ENCODE measurements around the gene PEX1. TPM values are rescaled to one million over a fixed set of nuclear protein-coding genes. Genes with fewer than 3 reads are reported as not detected.

Gene PEX1
- total and polyA plus RNA-seq, 2 experiments from 2014 or later, result 22.5 to 25.4 TPM

DNA sequence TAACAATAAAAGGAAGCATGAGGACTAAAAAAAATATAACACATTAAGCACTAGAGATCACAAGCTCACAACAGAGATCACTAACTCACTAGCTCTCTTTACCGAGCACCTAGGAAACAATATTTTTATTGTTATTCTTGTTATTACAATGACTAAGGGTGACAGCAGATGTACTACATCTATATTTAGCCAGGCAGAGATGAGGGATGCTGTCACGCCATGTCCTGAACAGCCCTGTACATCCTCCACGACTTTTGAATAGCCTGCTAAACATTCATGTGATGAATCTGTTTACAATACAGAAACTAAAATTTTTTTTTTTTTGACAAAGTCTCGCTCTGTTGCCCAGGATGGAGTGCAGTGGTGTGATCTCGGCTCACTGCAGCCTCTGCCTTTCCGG, 39.1 kb upstream of the PEX1 start (continued):
- TF ChIP-seq, protein P1, sequence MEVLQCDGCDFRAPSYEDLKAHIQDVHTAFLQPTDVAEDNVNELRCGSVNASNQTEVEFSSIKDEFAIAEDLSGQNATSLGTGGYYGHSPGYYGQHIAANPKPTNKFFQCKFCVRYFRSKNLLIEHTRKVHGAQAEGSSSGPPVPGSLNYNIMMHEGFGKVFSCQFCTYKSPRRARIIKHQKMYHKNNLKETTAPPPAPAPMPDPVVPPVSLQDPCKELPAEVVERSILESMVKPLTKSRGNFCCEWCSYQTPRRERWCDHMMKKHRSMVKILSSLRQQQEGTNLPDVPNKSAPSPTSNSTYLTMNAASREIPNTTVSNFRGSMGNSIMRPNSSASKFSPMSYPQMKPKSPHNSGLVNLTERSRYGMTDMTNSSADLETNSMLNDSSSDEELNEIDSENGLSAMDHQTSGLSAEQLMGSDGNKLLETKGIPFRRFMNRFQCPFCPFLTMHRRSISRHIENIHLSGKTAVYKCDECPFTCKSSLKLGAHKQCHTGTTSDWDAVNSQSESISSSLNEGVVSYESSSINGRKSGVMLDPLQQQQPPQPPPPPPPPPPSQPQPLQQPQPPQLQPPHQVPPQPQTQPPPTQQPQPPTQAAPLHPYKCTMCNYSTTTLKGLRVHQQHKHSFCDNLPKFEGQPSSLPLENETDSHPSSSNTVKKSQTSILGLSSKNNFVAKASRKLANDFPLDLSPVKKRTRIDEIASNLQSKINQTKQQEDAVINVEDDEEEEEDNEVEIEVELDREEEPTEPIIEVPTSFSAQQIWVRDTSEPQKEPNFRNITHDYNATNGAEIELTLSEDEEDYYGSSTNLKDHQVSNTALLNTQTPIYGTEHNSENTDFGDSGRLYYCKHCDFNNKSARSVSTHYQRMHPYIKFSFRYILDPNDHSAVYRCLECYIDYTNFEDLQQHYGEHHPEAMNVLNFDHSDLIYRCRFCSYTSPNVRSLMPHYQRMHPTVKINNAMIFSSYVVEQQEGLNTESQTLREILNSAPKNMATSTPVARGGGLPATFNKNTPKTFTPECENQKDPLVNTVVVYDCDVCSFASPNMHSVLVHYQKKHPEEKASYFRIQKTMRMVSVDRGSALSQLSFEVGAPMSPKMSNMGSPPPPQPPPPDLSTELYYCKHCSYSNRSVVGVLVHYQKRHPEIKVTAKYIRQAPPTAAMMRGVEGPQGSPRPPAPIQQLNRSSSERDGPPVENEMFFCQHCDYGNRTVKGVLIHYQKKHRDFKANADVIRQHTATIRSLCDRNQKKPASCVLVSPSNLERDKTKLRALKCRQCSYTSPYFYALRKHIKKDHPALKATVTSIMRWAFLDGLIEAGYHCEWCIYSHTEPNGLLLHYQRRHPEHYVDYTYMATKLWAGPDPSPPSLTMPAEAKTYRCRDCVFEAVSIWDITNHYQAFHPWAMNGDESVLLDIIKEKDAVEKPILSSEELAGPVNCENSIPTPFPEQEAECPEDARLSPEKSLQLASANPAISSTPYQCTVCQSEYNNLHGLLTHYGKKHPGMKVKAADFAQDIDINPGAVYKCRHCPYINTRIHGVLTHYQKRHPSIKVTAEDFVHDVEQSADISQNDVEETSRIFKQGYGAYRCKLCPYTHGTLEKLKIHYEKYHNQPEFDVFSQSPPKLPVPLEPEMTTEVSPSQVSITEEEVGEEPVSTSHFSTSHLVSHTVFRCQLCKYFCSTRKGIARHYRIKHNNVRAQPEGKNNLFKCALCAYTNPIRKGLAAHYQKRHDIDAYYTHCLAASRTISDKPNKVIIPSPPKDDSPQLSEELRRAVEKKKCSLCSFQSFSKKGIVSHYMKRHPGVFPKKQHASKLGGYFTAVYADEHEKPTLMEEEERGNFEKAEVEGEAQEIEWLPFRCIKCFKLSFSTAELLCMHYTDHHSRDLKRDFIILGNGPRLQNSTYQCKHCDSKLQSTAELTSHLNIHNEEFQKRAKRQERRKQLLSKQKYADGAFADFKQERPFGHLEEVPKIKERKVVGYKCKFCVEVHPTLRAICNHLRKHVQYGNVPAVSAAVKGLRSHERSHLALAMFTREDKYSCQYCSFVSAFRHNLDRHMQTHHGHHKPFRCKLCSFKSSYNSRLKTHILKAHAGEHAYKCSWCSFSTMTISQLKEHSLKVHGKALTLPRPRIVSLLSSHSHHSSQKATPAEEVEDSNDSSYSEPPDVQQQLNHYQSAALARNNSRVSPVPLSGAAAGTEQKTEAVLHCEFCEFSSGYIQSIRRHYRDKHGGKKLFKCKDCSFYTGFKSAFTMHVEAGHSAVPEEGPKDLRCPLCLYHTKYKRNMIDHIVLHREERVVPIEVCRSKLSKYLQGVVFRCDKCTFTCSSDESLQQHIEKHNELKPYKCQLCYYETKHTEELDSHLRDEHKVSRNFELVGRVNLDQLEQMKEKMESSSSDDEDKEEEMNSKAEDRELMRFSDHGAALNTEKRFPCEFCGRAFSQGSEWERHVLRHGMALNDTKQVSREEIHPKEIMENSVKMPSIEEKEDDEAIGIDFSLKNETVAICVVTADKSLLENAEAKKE (CRISPR knock-in tag; IDR thresholded peaks at IDR 0.05), result no peak
- no peak for TF ChIP-seq ZNF331 (CRISPR knock-in tag; IDR thresholded peaks at IDR 0.05; ENCODE audit: low read depth)
- TF ChIP-seq CREB1 (CRISPR knock-in tag; IDR thresholded peaks at IDR 0.05; ENCODE audit: low read depth), result no peak
- TF ChIP-seq STAT1 (IDR thresholded peaks at IDR 0.05; ENCODE audit: unreplicated experiment), result no peak
- no peak for TF ChIP-seq ZNF114 (CRISPR knock-in tag; IDR thresholded peaks at IDR 0.05)

DNA sequence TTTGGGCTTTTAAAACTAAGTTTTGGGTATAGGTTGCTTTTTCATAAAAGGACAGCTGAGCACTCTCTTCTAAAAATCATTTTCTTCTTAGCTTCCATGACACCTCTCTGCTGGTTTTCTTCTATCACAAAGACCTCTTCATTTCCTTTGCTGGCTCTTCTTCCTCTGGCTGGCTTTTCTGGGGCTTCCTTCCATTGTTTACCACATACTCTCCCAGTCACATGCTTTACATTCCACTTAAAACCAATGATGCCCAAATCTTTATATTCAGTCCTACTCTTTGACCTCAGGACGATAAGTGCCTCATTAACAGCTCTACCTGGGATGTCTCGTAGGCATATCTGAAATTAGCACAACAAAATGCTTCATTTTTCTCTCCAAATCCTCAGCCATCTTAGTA, 35.0 kb upstream of the PEX1 start:
- H3K4me1 ChIP-seq (ENCODE audit: insufficient read depth), result peaks cover 6% of the 10 kb centered on the region; the same call in 1 of the 2 replicates
- no peaks in the 10 kb centered on the region for H3K9me3 Mint-ChIP-seq
- H3K27me3 ChIP-seq (ENCODE audit: insufficient read depth), result no peaks in the 10 kb centered on the region
- H3K9me2 ChIP-seq (ENCODE audit: insufficient read depth), result no peaks in the 10 kb centered on the region
- H3K27me3 Mint-ChIP-seq (ENCODE audit: insufficient read depth, low read depth, poor library complexity), result peaks cover 3% of the 10 kb centered on the region
- TF ChIP-seq STAT1 (IDR thresholded peaks at IDR 0.05; ENCODE audit: unreplicated experiment), result no peak
- no peak for TF ChIP-seq CREB1 (CRISPR knock-in tag; IDR thresholded peaks at IDR 0.05; ENCODE audit: low read depth)
- no peak for TF ChIP-seq ZNF114 (CRISPR knock-in tag; IDR thresholded peaks at IDR 0.05)
- DNase-seq (ENCODE audit: low spot score) (peak; percentile 53), ATAC-seq (no peak)
- H3K4me2 ChIP-seq, result no peak overlapping the region; the same call in 1 of the 2 replicates
- H3K36me3 ChIP-seq (ENCODE audit: insufficient read depth), result 0 out of 2 replicates have a peak, but pooled peaks cover 4% of the 10 kb centered on the region
- H2AFZ ChIP-seq, result no peak overlapping the region
- H3K36me3 Mint-ChIP-seq (ENCODE audit: low read depth), result peaks cover 31% of the 10 kb centered on the region
- no peak overlapping the region for H3K4me3 ChIP-seq
- H3F3A ChIP-seq (replicated peaks; ENCODE audit: low read depth), result no peaks in the 10 kb centered on the region; the same call in 1 of the 2 replicates
- H4K20me1 ChIP-seq (replicated peaks; ENCODE audit: insufficient read depth), result no peaks in the 10 kb centered on the region
- H3K4me1 Mint-ChIP-seq, result peaks cover 4% of the 10 kb centered on the region; the same call in 2 of the 3 replicates
- H3K27ac ChIP-seq (ENCODE audit: low read depth), result peak overlapping the region; percentile 78
- H3K27ac Mint-ChIP-seq, result peak overlapping the region; percentile 9; the same call in 1 of the 2 replicates
- no peak overlapping the region for H3K4me3 Mint-ChIP-seq
- no peaks in the 10 kb centered on the region for H3K79me2 ChIP-seq (replicated peaks; ENCODE audit: insufficient read depth)

Measured in GM23338 (cell line).